8988T (cell line): ENCODE data around the gene APBA2.

Experiments used
- DNase-seq: peaks from one replicate; pipeline ENCODE4 v3.0.0; 2011

The APBA2 gene

GRCh38 chr15:28962851-28963710 lies 77.3 kb downstream of the APBA2 start:
- DNase-seq, result no peak

DNA sequence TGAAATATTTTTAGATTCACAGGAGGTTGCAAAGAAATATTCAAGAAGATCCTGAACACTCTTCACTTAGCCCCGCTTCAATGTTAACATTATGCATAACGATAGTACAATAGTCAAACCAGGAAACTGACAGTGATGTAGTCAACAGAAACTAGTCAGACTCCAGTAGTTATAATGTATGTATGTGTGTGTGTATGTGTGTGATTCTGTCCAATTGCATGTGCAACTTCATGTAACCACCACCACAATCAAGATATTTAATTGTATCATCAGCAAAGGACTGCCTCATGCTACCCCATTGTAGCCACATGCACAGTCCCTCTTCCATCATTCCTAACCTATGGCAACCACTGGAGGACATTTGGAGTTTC lies 77.9 kb downstream of the APBA2 start:
- DNase-seq, result no peak

GRCh38 chr15:28964098-28964497 lies 78.3 kb downstream of the APBA2 start:
- DNase-seq, result no peak

- no peak for DNase-seq
These were observed 81.3 kb downstream of the APBA2 start for GRCh38 chr15:28967066-28967465.

DNA sequence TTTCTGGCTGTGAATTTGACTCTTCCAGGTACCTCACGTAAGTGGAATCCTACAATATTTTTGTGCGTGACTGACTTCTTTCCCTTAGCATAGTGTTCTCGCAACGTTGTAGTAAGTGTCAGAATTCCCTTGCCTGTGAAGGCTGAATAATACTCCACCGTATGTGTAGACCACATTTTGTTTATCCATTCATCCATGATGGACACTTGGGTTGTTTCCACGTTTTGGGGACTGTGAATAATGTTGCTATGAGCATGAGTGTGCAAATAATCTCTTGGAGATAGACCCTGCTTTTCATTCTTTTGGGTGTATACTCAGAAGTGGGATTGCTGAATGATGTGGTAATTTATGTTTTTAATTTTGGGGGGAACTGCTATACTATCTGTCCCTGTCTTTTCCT lies 82.2 kb downstream of the APBA2 start:
- no peak for DNase-seq

- DNase-seq, result no peak
These were observed 83.8 kb downstream of the APBA2 start for GRCh38 chr15:28969511-28970085.

DNA sequence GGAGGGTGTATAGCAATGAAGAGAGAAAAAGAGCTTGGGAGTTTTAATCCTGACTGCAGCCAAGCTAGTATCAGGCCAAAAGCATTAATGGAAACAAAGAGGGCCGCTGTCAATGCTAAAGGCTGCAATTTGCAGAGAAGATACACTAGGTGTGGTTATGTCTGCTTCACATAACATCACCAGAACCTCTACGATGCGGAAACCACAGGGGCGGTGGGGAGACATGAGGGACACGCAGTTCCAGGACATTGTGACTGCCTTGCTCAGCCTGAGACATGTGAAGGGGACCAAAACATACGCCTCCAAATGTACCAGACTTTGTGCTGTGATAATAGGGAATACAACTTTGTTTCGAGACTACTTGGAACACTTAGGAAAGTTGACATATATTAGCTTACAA lies 88.4 kb downstream of the APBA2 start:
- DNase-seq, result no peak

- no peak for DNase-seq
These were observed 90.0 kb downstream of the APBA2 start for GRCh38 chr15:28975766-28976179.

- DNase-seq, result peak; percentile 65
These were observed 91.7 kb downstream of the APBA2 start for GRCh38 chr15:28977377-28978010.

DNA sequence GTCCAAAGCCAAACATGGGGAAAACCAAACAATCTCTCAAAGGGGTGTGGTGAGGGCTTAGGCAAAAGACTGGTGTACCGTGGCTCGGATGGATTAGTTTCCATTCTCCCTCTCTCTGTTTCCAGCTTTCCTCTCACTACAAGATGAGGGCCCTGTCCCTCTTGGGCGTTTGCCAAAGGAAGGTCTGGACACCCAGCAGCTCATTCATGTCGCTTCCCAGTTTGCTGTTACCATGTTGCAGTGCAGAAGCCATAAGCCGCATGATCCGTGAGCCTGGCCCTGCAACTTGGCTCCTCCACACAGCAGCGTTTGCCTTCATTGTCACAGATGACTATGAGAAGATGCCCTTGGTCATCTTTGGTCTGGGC lies 92.2 kb downstream of the APBA2 start:
- no peak for DNase-seq

DNA sequence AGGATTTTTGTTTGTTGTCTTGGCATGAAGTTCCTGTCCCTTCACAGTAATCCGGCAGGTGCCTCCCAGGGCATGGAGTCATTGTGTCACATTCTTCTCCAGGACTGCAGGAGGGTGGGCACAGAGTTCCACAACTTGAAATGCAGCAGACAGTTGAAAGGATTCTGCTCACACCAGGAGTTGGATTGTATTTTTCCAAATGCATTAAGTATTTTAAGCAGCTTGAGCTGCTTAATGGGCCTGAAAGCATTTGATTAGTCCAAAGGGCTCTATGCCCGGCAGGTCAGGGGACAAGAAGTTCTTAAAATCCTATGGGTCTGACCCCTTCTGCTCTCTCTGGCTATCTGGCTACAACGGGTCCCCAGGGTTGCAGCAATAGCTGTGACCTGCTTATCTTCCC lies 92.9 kb downstream of the APBA2 start:
- no peak for DNase-seq

DNA sequence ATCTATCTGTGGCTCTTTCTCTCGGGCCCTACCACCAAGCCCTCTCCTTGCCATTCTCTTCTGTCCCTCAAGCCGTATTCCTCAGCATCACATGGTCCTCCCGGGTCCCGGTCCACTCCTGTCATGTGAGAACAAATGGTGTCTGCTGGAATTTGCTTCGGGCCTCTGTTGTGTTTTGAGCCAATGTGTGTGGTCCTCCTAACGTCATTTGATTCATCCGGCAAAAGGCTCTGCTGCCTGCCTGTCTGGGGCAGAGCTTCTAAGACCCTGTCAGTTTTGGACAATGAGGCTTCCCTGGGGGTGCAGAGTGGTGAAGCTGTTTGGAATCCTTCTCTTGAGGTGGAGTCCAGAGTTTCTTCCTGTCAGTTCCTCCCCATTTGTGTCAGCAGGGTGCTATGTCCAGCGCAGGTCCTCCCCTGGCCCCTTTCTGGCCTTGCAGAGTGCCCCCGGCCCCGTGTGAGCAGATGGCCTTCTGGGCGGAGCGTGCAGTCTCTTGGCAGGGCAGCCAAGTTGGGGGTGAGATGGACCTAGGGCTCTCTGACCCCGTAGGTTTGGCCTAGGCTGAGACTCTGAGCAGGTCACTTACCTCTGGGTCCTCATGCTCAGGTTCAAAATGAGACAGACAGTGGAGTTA lies 93.6 kb downstream of the APBA2 start:
- no peak for DNase-seq

DNA sequence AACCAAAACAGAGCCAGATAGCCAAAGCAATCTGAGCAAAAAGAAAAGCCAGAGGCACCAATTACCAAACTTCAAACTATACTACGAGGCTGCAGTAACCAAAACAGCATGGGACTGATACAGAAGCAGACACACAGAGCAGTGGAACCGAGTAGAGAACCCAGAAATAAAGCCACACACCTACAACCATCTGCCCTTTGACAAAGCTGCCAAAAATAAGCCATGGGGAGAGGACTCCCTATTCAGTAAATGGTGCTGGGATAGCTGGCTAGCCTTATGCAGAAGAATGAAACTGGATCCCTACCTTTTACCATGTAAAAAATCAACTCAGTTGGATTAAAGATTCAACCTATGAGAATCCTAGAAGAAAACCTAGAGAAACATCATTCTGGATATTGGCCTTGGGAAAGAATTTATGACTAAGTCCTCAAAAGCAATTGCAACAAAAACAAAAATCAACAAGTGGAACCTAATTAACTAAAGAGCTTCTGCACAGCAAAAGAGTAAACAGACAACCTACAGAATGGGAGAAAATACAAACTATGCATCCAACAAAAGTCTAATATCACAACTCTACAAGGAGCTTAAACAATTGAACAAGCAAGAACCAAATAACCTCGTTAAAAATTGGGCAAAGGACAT lies 95.1 kb downstream of the APBA2 start:
- no peak for DNase-seq

DNA sequence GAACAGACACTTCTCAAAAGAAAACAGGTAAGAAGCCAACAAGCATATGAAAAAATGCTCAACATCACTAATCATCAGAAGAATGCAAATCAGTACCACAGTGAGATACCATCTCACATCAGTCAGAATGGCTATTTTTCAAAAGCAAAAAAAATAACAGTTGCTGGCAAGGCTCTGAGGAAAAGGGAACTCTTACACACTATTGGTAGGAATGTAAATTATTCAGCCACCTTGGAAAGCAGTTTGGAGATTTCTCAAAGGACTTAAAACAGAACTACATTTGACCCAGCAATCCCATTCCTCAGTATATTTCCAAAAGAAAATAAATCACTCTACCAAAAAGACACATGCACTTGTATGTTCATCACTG lies 95.6 kb downstream of the APBA2 start:
- no peak for DNase-seq

GRCh38 chr15:28981921-28982320 lies 96.1 kb downstream of the APBA2 start:
- DNase-seq, result no peak

DNA sequence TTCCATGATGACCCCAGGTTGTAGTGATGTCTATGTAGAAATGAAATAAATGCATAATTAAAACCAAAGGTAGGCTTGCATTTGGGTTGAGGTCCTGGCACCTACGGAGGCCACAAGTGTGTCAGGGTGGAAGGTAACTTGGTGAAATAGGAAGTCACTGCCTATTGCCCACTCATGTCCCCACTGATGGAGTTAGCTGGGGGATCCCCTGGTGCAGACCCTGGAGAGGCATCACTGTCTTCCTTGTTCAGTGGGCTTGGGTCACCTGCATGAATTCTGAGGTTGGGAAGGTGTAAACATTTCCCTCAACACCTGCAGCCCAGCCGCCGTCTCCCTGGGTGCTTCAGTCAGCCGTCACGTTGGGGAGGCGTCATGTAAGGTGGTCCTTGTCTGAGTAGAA lies 97.1 kb downstream of the APBA2 start:
- no peak for DNase-seq

DNA sequence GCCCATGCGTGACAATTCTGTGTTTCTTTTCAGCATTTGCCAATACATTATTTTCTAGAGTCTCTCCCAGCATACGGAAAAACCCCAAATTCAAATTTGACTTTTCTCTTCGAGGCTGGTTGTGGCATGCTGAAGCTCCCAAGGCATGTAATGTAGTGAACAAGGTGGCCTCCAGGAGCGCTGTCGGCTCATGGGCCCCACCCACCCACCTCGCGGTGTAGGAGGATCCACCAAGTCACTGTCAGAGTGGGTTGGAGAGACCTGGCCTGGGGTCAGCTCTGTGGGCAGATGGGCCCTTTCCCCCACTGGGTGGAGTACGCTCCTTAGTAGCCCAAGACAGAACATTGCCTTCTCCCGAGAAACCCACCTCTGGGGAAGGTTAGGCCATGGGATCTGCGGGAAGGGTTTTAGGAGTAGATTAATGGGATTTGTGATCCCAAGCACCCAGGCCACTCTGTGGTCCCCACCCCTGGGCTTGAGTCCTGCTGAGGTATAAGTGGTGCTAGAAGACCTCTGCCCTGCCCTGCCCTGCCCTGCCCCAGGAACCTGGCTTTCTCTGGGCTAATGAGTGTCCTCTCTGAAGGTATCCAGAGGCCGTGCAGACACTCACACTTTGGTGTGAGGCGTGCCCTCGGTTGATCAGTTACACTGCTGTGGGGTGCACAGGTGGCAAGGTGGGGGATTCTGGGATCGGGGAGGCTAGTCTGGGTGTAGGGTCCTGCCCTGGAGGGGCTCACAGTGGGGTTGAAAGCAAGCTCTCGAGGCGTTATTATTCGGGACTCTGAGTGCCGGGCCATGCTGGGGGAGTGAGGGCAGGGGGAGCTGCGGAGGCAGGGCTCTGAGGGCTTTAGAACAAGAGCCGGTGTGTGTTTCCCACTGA lies 97.9 kb downstream of the APBA2 start:
- DNase-seq, result no peak

GRCh38 chr15:28984421-28985315 lies 98.9 kb downstream of the APBA2 start:
- DNase-seq, result no peak

DNA sequence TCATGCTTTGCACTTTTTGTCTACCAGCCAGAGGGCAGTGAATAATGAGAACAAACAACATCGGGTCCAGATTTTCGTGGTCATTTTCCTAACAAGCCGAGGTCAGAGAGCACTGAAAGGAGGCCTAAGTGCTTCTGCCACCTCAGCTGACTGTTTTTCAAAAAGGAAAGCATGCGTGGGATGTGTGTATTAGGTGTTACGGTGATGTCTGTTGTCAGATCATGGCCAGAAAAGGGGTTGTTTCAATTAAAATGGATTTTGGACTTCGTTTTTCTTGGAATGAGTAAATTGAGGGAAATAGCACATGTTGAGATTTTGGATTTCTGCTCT lies 99.5 kb downstream of the APBA2 start:
- no peak for DNase-seq

- no peak for DNase-seq
These were observed 99.9 kb downstream of the APBA2 start for GRCh38 chr15:28985691-28986090.

- no peak for DNase-seq
These were observed 100.3 kb downstream of the APBA2 start for GRCh38 chr15:28986108-28986507.
